Muscle of arm (tissue), 12 donors: ENCODE measurements around the gene FLT3. TPM values are rescaled to one million over a fixed set of nuclear protein-coding genes. Genes with fewer than 3 reads are reported as not detected.
"Not testable (repeated sequence)": the region's sequence is repeated elsewhere in the genome, so short reads cannot be mapped to it uniquely, and the experiment has no call there.

Experiments
- DNase-seq: peaks from one replicate; pipeline ENCODE4 v3.0.0-alpha.2; 2013
- polyA plus RNA-seq, 12 donors: library from polyadenylated mRNA; unstranded; fragments of 120-200 nt; gene quantifications; one replicate each; pipeline ENCODE4 v1.2.1, GENCODE V29; 2013; ENCODE audit not compliant: insufficient read length in 12 of 12

The FLT3 gene
- polyA plus RNA-seq, 12 donors: 0.05 to 1.0 (median 0.23) TPM; not detected in 2

DNA sequence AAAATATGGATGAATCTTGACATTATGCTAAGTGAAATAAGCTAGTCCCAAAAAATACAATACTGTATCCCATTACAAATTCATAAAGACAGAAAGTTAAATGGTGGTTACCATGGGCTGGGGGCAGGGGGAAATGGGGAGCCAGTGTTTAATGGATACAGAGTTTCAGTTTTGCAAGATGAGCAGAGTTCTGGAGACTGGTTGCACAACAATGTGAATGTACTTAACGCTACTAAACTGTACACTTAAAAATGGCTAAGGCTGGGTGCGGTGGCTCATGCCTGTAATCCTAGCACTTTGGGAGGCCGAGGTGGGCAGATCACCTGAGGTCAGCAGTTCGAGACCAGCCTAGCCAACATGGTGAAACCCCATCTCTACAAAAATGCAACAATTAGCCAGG lies 1.5 kb upstream of the FLT3 start:
- DNase-seq: not testable (repeated sequence)

DNA sequence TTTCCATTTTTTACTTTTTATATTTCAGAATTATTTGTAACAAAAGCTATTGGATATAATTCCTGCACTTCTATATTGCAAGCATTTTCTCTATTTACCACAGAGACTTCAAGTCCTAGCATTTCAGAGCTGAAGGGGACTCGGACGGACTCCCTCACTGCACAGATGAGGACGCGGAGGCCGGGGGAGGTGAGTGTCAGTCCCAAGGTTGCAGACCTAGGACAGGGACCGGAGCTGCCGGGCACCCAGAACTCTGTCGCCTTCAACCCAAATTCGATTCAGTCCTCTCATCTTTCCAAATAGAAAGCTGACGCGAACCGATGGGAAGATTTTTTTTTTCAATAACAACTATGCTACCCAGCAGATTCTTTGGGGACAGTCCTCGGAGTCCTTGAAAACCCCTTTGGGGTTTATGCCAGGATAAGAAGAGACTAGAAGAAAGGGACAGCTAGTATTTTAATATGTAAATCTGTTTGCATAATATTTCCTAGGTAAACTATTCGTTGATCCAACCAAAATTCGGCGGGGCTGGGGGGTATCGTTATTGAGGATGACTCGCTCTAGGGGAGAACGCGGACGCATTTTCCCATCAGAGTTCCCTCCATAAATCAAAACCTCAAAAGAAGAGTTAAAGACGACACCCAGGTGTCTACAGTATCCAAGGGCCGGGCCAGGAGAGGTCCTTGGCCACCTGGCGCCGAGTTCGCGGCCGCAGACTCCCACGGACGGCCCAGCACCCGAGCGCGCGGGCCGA lies 803 bp downstream of the FLT3 start:
- DNase-seq: no peak

DNA sequence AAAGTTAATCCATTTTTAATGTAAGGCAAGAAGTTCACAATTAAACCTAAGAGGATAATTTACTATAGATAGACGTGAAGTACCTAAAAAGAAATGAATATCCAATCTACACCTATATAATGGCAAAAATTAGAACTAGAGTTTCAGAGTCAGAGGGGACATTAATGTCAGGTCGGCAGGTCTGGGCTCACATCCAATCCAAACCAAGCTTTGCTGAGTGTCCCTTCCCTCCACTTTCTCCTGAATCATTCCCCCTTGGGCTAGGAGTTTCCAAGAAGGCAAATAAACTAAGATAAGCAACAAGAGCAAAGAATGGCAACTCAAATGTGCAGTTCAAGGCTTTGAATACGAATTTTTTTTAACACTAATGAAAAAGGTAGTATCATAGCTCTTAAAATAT lies 2.9 kb downstream of the FLT3 start:
- no peak for DNase-seq

- DNase-seq: no peak
These were observed 6.1 kb downstream of the FLT3 start for GRCh38 chr13:28094306-28094705.

DNA sequence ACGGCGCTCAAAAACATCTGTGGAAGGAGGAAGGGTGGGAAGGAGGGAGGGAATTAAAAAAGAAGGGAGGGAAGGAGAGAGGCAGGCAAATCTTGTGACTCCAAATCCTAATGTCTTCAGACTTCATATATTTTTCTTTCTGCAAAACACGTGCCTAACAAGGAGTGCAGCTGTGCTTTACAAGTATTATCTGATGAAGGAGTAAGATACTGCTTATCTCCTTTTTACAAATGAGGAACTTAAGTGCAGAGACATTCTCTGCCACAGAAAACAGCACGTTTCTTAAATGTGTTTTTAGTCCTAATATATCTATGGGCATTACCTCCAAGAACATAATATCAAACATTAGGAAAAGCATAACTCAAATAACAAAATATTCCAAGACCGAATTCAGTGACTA lies 6.5 kb downstream of the FLT3 start:
- no peak for DNase-seq

DNA sequence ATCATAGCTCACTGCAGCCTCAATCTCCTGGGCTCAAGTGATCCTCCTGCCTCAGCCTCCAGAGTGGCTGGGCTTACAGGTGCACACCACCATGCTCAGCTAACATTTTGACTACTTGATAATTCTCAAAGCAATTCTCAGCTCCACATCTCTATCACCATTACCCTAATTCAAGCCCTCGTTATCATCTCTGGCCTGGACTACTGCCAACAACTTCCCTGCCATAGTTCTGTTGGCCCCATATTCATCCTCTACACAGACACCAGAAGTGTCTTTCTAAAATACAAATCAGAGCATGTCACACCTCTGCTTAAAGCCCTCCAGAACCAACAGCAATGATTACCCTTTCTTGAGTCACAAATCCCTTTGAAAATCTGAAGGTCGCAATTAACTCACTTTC lies 7.9 kb downstream of the FLT3 start:
- DNase-seq: no peak

DNA sequence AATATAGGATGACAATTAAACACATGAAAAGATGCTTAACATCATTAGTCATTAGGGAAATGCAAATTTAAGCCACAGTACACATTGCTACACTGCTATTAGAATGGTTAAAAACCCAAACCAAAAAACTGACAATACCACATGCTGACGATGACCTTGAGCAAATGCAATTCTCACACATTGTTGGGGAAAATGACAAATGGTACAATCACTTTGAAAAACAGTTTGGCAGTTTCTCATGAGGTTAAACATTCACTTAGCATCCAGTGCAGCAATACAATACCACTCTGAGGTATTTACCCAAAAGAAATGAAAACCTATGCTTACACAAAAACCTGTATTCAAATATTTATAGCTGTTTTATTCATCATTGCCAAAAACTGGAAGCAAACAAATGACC lies 11.3 kb downstream of the FLT3 start:
- DNase-seq: no peak

GRCh38 chr13:28077820-28078219 lies 22.6 kb downstream of the FLT3 start:
- DNase-seq: not testable (repeated sequence)

GRCh38 chr13:28077231-28077630 lies 23.1 kb downstream of the FLT3 start:
- no peak for DNase-seq

DNA sequence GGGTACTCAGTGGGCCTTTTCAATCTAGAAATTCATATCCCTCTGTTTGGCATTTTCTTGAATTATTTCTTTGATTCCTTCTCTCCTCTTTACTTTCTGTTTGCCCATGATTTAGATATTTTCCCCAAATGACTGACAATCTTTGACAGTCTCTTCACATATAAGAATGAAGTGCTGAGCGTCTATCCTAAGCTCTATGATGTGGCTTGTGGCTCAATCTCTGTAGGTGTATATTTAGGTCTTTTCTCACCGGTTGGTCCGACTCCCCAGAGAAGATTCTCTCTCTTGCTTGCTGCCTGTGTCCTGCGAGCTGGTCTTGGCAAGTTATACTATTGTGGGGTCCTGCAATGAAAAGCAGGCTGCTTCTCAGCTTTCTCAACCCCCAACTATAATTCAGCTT lies 29.0 kb downstream of the FLT3 start:
- no peak for DNase-seq

- DNase-seq: peak; percentile 4
These were observed 32.9 kb downstream of the FLT3 start for GRCh38 chr13:28067491-28067890.

GRCh38 chr13:28058866-28059613 lies 41.3 kb downstream of the FLT3 start:
- DNase-seq: no peak

GRCh38 chr13:28056970-28057712 lies 43.2 kb downstream of the FLT3 start:
- no peak for DNase-seq

DNA sequence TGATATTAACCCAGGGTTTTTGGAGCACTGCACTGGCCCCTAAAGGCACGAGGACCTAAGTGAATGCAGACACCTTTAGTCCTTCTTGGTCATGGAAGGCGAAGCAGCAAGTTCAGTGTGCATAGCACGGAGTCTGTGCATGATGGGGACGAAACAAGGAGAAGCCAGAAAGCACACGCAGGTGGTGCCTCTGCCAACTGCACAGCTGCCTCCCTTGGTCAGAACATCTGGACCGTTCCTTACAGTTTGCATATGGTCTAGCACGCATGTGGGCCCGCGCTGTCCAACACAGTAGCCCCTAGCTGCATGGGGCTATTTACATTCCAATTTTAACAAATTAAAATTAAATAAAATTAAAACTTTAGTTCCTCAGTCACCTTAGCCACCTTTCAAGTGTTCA lies 44.0 kb downstream of the FLT3 start:
- no peak for DNase-seq

DNA sequence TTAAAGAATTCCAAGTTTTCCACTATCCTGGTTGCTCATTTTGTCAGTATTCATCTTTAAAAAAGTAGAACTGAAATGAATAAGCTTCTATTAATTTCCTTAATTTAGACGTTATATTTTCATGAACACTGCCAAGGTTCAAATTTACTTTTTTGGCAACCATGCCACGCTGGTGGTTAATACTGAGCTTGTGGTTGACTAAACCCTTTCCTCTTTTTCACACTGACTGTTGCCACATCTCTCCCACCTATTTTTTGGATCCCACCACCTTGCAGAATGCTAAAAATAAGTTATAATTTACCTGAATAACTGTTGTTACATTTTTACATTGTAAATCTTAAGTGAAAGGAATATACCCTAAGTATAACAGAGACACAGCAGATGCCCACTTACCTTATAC lies 45.0 kb downstream of the FLT3 start:
- no peak for DNase-seq

- DNase-seq: no peak
These were observed 47.4 kb downstream of the FLT3 start for GRCh38 chr13:28052945-28053344.

DNA sequence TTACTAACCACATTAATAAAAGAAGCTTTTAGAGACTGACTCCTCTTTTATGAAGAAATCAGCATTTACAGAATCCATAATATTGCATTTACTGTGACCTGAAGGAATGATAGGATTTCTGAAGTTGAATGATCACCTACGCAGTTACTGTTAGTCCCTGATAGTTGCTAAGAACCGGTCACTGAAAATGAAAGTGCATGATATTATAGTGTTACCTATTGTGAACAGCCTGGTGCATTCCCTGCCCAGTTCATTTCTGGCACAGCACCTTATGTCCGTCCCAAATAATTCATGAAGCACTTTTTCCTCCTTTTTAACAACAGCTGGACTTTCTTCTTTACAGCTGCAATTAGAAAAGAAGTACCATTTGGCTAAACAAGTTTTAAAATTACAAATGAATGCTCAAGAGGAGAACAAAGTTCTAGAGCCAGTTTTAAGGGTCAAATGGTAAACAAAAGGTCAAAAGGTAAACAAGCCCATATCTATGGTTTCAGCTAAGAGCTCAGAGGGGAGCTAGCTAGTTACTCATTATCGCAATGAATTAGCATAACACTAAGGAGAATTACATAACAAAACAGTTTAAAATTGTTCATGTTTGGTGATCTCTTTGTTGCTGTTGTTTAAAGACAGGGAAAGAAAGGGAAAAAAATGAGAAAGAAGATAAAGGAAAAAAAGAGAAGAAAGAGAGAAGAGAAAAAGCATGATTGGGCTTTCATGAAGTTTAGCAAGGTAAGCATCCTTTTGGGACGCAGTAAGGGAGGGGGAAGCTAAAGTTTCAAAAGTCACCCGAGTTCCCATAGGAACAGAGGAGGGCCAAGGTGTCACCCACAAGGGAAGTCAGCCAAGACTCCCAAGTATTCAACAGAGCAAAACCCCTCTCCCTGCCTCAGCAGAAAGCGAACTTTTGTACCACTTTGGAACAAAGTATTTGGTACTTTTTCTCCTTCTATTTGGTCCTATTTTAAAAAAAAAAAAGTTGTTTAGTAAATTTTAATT lies 50.2 kb downstream of the FLT3 start:
- DNase-seq: no peak

DNA sequence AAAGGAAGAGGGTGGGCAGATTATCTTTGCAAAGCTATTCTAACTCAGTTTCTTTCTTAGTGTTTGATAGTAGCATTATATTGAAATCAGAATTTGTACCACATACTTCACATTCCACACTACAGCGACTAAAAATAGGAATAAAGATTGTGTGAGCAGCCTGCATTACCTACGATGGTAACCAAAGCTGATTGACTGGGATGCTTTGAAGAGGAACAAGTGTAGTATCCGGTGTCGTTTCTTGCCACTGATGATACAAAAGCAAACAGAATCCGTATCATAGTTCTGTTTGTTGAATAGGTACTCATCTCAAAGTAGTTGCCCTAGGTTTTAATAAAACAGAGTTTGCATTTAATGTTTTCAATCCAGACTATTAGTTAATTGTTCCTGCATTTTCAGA lies 51.2 kb downstream of the FLT3 start:
- no peak for DNase-seq

DNA sequence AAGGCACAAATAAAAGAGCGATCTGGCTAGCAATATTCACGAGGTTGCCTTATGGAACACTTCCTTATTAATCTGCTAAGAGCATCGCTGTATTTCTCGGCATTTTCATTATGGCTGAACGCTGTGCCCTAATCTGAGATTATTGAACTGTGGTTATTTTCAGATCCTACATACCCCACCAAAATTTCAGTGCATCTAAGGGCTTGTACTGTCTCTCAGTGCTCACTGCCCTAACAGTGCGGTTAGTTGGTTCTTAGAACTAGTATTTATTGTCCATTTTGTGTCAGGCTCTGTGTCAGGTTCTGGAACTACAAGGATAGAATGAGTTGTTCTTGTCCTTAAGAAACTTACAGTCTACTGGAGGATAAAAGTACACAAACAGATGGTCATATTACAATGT lies 51.6 kb downstream of the FLT3 start:
- DNase-seq: no peak

- no peak for DNase-seq
These were observed 52.5 kb downstream of the FLT3 start for GRCh38 chr13:28047757-28048388.

DNA sequence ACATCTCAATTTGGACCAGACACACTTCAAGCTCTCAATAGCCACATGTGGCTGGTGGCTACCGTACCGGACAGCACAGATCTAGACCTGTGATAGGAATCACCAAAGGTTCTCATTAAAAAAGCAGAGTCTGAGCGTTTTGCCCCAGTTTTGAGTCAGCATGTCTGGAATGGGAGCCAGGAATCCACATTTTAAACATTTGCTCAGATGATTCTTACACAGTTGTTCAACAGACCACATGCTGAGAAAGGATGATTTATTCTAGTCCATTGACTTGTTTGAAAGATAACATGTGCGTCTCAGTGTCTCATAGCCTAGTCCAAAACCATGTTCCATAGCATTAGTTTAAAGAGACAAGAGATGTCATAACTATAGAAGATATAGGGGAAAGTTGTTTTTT lies 53.4 kb downstream of the FLT3 start:
- DNase-seq: no peak
